Stimulated activated CD8-positive, alpha-beta memory T cell treated with anti-CD3 and anti-CD28 coated beads, Interleukin-7, amount 100 ng/mL, for 1 hour (primary cell): ENCODE measurements around the gene PTX4.
"Not testable (repeated sequence)": the region's sequence is repeated elsewhere in the genome, so short reads cannot be mapped to it uniquely, and the experiment has no call there.

ENCODE experiments used
- DNase-seq, 2 donors: peaks; one replicate each; pipeline ENCODE4 v3.0.0-alpha.2; 2020; ENCODE audit warnings: low read depth in 2 of 2

The PTX4 gene

GRCh38 chr16:1444730-1445517 is 43.8 kb downstream of the PTX4 start:
- no peak for DNase-seq

GRCh38 chr16:1443980-1444729 is 44.6 kb downstream of the PTX4 start, which contains the start of gene CCDC154:
Gene CCDC154, minus strand, starts transcription at chr16:1444556. Its CDS starts 234 bp downstream, at chr16:1444322.
- no peak for DNase-seq

GRCh38 chr16:1443403-1443973 is 45.3 kb downstream of the PTX4 start:
- no peak for DNase-seq

- no peak for DNase-seq
These were observed 46.0 kb downstream of the PTX4 start for GRCh38 chr16:1442697-1443096.

DNA sequence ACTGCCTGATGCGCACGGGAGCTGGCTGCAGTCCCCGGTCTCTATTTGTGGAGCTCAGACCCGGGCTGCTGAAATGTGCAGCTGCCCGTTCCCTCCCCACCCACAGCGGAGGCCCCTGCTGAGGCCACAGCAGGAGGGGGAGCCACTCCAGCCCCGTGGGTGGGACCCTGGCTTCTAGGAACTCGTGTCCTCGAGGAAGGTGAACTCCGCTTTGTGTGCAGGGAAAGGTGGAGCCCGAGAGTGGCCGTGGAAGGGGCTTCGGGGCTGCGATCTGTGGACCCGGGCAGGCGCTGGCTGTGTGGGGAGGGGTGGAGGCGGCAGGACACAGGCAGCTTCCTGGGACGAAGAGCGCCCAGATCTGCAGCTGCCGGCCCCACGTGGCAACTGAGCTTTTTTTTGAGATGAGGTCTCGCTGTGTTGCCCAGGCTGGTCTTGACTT is 47.3 kb downstream of the PTX4 start:
- no peak for DNase-seq

DNA sequence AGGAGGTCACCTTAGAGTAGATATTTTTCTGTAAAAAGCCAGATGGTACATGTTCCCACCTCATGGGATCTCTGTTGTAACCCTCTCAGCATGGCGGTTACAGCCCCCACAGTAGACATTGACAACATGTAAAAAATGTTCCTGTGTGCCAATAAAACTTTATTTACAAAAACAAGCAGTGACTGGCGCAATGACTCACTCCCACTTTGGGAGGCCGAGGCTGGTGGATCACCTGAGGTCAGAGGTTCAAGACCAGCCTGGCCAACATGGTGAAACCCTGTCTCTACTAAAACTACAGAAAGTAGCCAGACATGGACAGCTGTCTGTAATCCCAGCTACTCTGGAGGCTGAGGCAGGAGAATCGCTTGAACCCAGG is 49.1 kb downstream of the PTX4 start:
- DNase-seq, result not testable (repeated sequence)

DNA sequence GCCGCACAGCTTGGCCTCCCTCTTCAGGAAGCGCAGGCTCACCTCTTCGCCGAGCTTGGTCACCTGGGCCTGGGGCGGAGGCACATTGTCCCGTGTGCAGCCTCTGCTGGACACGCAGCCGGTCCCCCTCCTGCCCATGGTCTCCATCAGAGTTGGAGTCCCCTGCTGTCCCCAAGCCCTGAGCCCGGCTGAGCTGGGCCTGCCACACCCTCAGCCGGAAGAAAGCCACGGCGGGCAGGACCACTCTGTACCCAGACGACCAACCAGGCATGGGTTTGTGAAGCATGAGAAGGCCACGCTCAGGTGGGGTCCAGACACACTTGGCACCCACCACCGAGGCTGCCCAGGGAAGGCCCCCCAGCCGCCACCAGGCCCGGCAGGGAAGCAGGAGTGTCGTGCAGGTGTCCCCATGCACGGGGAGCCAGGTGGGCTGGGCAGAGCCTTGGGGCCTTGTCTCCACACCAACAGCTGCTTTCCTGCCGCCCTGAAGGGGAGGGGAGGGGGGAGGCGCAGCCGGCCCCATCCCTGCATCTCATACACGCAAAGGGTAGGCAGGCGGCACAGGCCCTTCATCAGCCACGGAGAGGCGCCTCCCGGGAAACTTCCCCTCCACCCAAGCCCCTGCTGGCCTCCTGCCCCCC is 49.6 kb downstream of the PTX4 start:
- DNase-seq, result no peak

DNA sequence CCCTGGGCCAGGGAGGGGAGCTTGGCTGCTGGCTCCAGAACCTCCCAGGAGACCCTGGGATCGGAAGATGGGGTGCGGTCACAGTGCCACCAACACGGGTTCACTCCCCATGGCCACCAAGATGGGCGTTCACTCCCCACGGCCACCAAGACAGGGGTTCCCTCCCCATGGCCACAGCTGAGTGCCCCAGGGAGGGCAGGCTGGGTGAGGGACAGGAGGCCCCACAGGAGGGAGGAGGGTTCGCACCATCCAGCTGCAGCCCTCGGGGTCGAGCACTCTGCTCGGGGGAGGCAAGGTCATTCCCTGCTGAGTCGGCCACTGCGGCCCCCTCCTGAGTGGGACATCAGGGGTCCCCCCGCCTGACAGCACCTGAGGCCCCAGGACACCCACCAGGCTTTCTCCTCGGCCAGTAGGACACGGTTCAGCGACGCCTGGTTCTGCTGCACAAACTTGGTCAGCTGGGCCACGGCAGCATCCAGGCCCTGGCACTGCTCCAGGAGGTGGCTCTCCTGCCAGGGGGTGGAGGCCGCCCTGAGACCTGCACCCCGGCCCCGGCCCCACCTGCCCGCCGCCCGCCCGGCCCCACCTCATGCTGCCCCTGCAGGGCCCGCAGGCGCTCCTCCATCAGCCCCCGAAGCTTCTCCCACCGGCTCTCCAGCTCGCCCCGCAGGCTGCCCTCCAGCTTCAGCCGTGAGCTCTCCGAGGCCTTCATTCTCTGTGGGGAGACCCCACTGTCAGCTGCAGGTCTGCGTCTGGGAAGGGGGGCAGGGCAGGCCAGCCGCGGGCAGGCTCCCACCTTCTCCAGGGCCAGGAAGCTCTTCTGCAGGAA is 50.3 kb downstream of the PTX4 start:
- no peak for DNase-seq

DNA sequence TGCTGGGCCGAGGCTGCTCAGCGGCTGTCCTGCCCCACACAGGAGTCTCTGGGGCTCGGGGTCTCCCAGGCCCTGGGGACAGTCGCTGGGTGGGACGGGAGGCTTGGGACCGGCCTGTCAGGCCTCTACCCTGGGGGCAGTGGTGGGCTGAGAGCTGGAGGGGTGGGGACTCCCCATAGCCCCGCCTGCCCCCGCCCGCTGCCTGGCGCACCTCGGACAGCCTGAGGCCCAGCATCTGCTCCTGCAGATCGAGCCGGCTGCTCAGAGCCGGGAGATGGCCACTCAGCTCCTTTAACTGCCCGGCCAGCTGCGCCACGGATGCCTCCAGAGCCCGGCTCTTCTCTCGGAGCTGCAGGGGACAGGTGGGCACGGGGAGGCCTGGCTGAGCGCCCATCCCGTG is 51.1 kb downstream of the PTX4 start:
- no peak for DNase-seq

DNA sequence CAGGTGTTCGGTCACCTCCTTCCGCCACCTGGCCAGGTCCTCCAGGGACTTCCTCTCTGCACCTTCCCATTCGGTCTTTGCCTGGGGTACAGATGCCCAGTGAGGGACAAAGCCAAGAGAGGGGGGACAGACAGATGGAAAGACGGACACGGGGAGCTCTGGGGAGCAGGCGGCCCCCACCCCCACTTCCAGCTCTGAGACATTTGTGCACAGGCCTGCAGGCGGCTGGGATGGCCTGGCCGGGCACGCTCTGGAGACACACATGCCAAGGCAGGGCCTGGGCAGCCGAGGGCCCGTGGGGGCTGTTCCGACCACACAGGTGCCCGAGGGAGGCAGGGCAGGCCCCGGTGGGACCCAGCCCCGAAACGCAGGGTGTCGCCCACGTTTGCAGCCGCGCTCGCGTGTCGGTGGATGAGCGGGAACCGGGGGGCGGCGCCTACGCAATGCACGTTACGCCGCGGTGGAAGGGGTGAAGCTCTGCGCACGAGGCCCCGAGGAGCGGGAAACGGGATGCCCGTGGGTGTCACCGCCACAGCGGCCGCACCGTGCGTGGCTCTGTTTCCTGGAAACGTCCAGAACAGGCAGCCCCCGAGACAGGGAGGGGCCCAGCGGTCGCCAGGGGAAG is 51.9 kb downstream of the PTX4 start:
- no peak for DNase-seq

DNA sequence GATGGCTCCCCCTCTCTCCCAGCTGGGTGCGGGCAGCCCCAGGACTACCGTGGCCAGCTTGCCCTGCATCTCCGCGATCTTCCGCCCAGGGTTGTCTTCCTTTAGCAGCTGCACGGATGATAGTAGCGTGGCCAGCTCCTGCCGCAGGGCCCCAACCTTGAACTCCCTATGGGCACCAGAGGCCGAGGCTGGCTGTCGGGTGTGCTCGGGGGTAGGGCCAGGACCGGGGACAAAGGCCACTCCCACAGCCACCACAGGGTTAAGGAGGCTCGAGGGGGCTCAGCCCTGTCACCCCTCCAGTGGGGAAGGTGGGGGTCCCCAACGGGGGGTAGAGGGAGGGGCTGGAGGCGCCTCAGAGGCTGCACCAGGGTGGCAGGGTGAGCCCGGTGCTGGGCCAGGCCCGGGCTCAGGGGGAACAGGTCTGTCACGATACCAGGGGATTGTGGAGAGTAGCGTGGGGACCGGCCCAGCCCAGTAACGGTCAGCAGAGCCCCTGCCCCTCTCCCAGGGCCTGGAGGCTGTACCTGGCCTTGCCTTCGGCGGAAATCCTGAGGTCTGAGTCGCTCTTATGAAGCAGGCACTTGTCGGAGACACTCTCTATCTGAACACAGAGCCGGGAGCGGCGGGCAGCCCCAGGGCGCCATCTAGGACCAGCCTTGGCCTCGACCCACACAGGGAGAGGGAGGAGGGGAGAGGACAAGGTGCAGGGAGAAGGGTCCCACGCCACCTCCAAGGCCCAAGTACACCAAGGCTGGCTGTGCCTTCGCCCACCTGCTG is 52.6 kb downstream of the PTX4 start:
- DNase-seq, result no peak
